Hematopoietic multipotent progenitor cell (in vitro differentiated cells): ENCODE data around the gene CES3. TPM values are rescaled to one million over a fixed set of nuclear protein-coding genes. Genes with fewer than 3 reads are reported as not detected.

Source experiments
- small RNA-seq: library from RNA; depleted of rRNA; stranded (forward); fragments of <200 nt; gene quantifications from one replicate; pipeline ENCODE3, GENCODE V24; 2012
- total RNA-seq: library from RNA; depleted of rRNA; stranded (reverse); fragments of >200 nt; gene quantifications from one replicate; pipeline ENCODE4 v1.2.3, GENCODE V29; 2012

CES3 gene
- total RNA-seq, 1 donor: 4.6 TPM

Small RNA genes within 50 kb of the gene (small RNA-seq; reads per million reads assigned to genes)
- not detected for gene RN7SL543P

Other genes with a start within 250 kb of the CES3 start
- 37.4 TPM for gene DYNC1LI2, start 209.7 kb upstream of the CES3 start, total RNA-seq
- gene TERB1, start 159.7 kb upstream of the CES3 start, total RNA-seq: not detected
- 17.2 TPM for gene NAE1, start 130.3 kb upstream of the CES3 start, total RNA-seq
- gene CA7, start 116.9 kb upstream of the CES3 start, total RNA-seq: under 0.01 TPM
- 5.4 TPM for gene PDP2, start 80.8 kb upstream of the CES3 start, total RNA-seq
- not detected for gene CDH16, start 42.4 kb upstream of the CES3 start, total RNA-seq
- gene RRAD, start 35.7 kb upstream of the CES3 start, total RNA-seq: 0.27 TPM
- 107 TPM for gene CIAO2B, start 26.9 kb upstream of the CES3 start, total RNA-seq
- gene CES2, start 25.8 kb upstream of the CES3 start, total RNA-seq: 48.2 TPM
- gene CES4A, start 27.3 kb downstream of the CES3 start, total RNA-seq: 8.1 TPM
- gene CBFB, start 67.9 kb downstream of the CES3 start, total RNA-seq: 55.7 TPM
- 21.0 TPM for gene PHAF1, start 148.7 kb downstream of the CES3 start, total RNA-seq
- 9.2 TPM for gene B3GNT9, start 189.7 kb downstream of the CES3 start, total RNA-seq
- 29.6 TPM for gene TRADD, start 198.6 kb downstream of the CES3 start, total RNA-seq
- 14.8 TPM for gene FBXL8, start 198.7 kb downstream of the CES3 start, total RNA-seq
- gene HSF4, start 203.5 kb downstream of the CES3 start, total RNA-seq: 1.3 TPM
- gene NOL3, start 209.3 kb downstream of the CES3 start, total RNA-seq: 0.54 TPM
- 12.9 TPM for gene MATCAP1, start 222.7 kb downstream of the CES3 start, total RNA-seq
- gene EXOC3L1, start 228.9 kb downstream of the CES3 start, total RNA-seq: under 0.01 TPM
- 91.8 TPM for gene E2F4, start 230.9 kb downstream of the CES3 start, total RNA-seq
- gene ELMO3, start 237.9 kb downstream of the CES3 start, total RNA-seq: 1.6 TPM